HG02642 (cell line): Measurements from ENCODE around the gene TIA1.
"Not testable (repeated sequence)": the region's sequence is repeated elsewhere in the genome, so short reads cannot be mapped to it uniquely, and the experiment has no call there.

Experiments used
- ATAC-seq: cut with Tn5 transposase; IDR thresholded peaks from one replicate; pipeline ENCODE4 v1.9.1; 2021; ENCODE audit warnings: mild to moderate bottlenecking; ENCODE audit not compliant: unreplicated experiment, poor library complexity

Gene TIA1

DNA sequence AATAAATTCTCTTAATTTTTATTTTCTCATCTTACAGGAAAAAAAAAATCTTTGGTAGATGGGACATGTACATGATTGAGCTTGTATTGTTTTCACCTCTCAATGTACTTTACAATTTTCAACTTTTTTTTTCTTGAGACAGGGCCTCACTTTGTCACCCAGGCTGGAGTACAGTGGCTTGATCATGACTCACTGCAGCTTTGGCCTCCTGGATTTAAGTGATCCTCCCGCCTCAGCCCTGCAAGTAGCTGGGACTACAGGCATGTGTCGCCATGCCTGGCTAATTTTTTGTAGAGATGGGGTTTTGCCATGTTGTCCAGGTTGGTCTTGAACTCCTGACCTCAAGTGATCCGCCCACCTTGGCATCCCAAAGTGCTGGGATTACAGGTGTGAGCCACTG lies 25.1 kb downstream of the TIA1 start:
- ATAC-seq = not testable (repeated sequence)

DNA sequence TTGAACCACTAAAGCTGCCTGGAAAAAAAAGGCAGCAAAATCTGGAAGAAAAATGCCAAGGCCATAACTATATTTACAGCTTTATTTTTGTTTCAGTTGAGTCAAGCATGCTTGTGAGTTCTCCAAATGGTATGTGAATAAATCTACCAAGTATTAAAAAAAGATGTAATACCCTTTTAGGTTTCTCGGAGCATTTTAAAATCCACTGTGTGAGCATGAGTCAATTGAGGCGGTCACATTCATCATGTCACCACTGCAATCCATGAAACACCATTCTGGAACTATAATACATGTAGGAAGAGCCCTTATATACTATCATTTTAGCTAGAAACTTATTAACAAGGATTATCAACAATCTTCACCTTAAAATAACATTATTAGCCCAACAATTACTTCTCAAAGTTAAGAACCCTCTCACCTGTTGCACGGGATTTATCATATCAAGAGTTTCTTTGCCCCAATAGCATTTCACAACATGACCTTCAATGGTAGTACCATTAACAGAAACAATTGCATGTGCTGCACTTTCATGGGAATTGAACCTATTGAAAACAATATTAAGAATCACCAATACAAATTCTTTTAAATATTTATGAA lies 33.4 kb downstream of the TIA1 start:
- ATAC-seq = no peak

DNA sequence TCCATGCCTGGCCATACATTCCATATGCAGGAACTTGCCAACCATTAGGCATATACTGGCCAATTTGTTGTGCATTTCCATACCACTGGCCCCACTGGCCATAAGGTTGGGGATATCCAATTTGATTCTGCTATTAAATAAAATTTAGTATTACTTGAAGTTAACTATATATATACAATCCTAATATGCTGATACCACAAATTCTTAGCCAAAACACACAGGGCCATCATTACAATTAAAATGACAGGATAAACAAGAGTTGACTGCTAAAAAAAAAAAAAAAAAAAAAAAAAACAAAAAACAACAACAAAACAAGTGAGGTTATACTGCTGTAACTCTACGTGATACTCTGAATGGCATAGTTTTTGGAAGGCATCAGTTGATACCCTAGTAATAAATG lies 34.1 kb downstream of the TIA1 start:
- ATAC-seq = no peak

- no peak for ATAC-seq
Observed at GRCh38 chr2:70212298-70212932, 36.0 kb downstream of the TIA1 start.

DNA sequence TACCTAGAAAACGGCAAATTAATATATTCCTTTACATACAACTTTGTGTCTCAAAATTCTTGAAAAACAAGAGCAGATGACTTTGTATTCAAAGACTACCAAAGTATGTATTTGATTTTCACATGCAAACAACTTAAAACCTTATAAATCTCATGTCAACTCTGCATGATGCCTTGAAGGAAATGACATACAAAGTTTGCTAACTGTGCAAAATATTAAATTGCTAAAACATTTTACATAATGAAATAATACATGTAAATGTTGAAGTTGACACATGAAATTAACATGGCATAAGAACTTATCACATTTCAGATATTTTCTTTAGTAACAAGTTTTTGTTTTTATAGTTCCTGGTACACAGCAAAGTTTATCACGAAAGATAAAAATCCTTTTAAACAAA lies 36.8 kb downstream of the TIA1 start:
- no peak for ATAC-seq

GRCh38 chr2:70204452-70204851 lies 44.0 kb downstream of the TIA1 start:
- ATAC-seq = no peak

- no peak for ATAC-seq
Observed at GRCh38 chr2:70203086-70203485, 45.3 kb downstream of the TIA1 start.

DNA sequence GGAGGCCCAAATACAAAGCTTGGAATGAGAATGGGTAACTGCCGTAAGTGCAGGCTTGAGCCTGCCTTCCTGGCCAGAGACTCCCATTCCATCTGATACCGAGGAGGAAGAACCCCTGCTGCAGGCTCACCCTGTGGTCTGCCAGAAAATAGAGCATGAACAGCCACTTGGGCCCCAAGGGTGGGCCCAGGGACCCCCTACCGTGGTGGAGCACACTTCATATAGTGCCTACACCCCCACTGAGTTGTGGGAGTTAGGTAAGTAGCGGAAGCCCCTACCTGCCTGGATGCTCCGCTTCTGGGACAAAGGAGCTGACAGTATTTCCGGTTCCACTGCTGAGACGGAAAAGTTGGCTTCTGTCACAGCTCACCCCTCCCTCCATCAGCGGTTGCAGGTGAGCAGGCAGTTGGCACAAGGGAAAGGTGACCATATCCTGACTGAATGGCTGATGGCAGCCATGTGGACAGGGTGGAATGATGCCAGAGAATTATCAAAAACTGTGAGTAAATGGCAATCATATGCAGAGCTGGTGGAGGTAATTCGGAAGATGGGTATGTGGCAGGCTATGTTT lies 46.1 kb downstream of the TIA1 start:
- no peak for ATAC-seq

GRCh38 chr2:70201831-70202230 lies 46.6 kb downstream of the TIA1 start:
- no peak for ATAC-seq

GRCh38 chr2:70201225-70201768 lies 47.1 kb downstream of the TIA1 start:
- ATAC-seq = no peak

GRCh38 chr2:70199320-70199864 lies 49.0 kb downstream of the TIA1 start:
- no peak for ATAC-seq

GRCh38 chr2:70192516-70192915 lies 55.9 kb downstream of the TIA1 start:
- ATAC-seq = no peak

GRCh38 chr2:70191244-70191735 lies 57.1 kb downstream of the TIA1 start:
- no peak for ATAC-seq

GRCh38 chr2:70190418-70191243 lies 57.8 kb downstream of the TIA1 start, which contains the start of gene C2orf42:
Gene C2orf42 (minus strand): TSS chr2:70191019. CDS start chr2:70181985, 9,034 bp downstream.
- ATAC-seq = peak; percentile 86

GRCh38 chr2:70188460-70188859 lies 60.0 kb downstream of the TIA1 start:
- no peak for ATAC-seq

DNA sequence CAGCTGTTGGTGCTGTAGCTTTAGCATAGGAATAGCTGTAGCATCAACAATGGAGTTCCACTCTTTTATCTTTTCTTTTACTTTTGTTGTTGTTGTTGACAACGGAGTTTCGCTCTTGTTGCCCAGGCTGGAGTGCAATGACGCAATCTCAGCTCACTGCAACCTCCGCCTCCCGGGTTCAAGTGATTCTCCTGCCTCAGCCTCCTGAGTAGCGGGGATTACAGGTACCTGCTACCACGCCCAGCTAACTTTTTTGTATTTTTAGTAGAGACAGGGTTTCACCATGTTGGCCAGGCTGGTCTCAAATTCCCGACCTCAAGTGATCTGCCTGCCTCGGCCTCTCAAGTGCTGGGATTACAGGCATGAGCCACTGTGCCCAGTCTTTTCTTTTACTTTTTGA lies 61.3 kb downstream of the TIA1 start:
- ATAC-seq = not testable (repeated sequence)

DNA sequence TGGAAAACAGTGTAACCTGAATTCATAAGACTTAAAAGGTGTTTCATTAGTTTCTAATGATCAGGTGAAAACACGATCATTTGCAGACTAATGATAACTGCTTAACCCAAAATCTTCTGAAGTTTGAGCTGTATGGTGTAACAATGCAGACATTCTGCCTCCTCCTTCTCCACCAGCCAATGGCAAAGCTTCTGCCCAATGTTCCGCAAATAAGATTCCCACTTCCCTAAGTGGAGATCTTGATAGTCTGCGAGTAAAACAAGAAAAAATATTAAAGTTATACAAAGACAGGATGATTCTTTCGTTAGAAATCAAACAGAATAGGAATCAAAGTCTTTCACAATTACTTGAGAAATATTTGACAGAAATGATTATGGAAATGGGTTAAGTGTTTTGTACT lies 65.7 kb downstream of the TIA1 start:
- ATAC-seq = no peak

DNA sequence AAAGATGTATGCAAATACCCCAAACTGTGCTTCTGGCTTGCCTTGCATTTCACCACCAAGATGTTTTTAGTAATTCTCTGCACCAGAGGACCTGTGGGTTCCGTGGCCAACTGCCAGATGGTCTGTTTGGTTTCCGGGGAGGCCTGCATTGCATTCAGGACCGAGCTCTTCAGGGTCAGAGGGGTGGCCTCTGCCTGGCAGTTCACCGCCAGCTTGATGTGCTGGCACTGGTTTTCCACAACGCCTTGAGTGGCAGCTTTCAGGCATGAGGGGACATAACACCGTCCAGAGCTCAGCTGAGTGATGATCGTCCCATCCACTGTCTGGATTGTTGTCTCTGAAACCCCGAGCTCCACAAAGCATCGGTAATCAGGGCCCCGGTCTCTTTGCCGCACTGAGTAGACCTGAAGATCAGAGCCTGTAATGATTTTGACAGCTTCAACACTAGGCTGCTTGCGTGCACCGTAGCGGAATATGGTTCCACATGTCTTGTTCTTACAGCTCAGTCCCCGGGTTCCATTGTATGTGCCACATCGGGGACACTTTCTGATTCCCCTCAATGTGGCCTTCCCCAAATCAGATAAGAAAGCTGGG lies 67.0 kb downstream of the TIA1 start:
- ATAC-seq = peak; percentile 66

DNA sequence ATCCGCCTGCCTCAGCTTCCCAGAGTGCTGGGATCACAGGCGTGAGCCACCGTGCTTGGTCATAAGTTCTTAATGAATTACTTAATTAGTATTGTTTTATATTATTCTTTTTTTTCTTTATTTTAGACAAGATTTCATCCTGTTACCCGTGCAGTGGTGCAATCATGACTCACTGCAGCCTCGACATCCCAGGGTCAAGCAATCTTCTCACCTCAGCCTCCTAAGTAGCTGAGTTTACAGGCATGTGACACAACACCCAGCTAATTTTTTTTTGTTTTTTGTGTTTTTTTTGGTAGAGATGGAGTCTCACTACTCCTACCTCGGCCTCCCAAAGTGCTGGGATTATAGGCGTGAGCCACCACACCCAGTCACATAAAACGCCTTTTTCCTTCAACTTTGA lies 74.9 kb downstream of the TIA1 start:
- no peak for ATAC-seq

- ATAC-seq = not testable (repeated sequence)
Observed at GRCh38 chr2:70169654-70170245, 78.7 kb downstream of the TIA1 start.
